NB4 (cell line): ENCODE results near the gene OGDHL.

Experiments
- MYC ChIP-seq: IDR thresholded peaks from 2 replicates; pipeline ENCODE4 v1.6.1; 2011; ENCODE audit warnings: low read depth, low read length
- POLR2A ChIP-seq: IDR thresholded peaks from 2 replicates; pipeline ENCODE4 v1.6.1; 2011; ENCODE audit warnings: mild to moderate bottlenecking; ENCODE audit not compliant: insufficient read length; ENCODE audit errors: extremely low read depth
- TF ChIP-seq, protein P1 (sequence below): IDR thresholded peaks from one replicate; pipeline ENCODE4 v1.5.1; 2012; ENCODE audit warnings: low read depth, low read length
- TF ChIP-seq, protein P2 (sequence below): IDR thresholded peaks from 2 replicates; pipeline ENCODE4 v1.6.1; 2011; ENCODE audit warnings: low read depth, low read length

DNA sequence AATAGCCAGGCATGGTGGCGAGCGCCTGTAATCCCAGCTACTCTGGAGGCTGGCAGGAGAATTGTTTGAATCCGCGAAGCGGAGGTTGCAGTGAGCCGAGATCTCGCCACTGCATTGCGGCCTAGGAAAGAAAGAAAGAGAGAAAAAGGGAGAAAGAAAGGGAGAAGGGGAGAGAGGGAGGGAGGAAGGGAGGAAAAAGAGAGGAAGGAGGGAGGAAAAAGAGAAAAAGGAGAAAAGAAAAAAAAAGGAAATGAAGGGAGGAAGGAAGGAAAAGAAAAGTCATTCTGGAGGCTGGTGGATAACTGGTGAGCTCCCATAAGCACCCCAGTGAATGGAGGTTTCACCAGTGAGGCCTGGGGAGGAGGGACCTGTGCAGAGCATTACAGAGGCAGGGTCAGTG is 7.6 kb upstream of the OGDHL start:
- TF ChIP-seq, protein P1, sequence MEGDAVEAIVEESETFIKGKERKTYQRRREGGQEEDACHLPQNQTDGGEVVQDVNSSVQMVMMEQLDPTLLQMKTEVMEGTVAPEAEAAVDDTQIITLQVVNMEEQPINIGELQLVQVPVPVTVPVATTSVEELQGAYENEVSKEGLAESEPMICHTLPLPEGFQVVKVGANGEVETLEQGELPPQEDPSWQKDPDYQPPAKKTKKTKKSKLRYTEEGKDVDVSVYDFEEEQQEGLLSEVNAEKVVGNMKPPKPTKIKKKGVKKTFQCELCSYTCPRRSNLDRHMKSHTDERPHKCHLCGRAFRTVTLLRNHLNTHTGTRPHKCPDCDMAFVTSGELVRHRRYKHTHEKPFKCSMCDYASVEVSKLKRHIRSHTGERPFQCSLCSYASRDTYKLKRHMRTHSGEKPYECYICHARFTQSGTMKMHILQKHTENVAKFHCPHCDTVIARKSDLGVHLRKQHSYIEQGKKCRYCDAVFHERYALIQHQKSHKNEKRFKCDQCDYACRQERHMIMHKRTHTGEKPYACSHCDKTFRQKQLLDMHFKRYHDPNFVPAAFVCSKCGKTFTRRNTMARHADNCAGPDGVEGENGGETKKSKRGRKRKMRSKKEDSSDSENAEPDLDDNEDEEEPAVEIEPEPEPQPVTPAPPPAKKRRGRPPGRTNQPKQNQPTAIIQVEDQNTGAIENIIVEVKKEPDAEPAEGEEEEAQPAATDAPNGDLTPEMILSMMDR, result no peak
- TF ChIP-seq, protein P2, sequence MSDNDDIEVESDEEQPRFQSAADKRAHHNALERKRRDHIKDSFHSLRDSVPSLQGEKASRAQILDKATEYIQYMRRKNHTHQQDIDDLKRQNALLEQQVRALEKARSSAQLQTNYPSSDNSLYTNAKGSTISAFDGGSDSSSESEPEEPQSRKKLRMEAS, result no peak
- TF ChIP-seq POLR2A, result no peak
- TF ChIP-seq MYC, result no peak
